HG02623 (cell line): Measurements from ENCODE around the gene NEBL.

ENCODE experiments used
- ATAC-seq: cut with Tn5 transposase; IDR thresholded peaks from one replicate; pipeline ENCODE4 v1.9.1; 2021; ENCODE audit warnings: moderate library complexity; ENCODE audit not compliant: unreplicated experiment

The NEBL gene

GRCh38 chr10:20806487-20806886 lies 90.6 kb downstream of the NEBL start:
- no peak for ATAC-seq

DNA sequence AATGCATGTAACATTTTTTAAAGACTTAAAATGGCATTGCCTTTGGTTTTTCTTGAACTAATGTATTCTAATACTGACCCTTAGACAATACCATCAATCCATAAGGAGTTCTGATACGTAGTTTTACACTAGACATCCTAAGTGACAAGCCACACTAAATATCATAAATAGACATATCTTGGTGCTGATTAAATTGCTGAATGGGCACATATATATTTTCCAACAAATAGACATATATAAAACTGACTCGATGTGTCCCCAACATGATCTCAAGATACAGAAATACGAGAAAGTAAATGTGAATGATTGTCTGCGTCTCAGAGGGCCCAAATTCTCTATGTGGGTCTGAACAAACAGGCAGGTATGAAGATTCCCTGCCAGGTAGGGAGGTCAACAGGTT lies 99.8 kb downstream of the NEBL start:
- ATAC-seq: no peak

DNA sequence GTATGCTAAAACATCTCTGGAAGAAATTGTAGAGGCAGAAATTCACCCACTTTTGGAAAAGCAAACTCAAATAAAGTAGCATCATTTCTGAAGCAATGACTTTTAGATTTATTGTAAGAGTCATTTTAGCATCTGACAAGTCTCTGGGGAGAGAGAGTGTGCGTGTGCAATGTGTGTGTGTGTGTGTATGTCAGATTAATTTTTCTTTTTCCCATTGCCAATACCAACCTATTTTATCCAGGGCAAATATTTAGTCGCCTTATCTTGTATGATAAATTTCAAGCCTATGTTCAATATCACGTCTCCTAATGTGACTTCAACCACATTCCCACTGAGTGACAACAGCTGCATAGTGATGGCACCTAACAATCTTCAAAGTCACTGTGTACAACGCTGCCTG lies 101.7 kb downstream of the NEBL start:
- no peak for ATAC-seq

GRCh38 chr10:20785174-20785573 lies 111.9 kb downstream of the NEBL start:
- ATAC-seq: no peak

DNA sequence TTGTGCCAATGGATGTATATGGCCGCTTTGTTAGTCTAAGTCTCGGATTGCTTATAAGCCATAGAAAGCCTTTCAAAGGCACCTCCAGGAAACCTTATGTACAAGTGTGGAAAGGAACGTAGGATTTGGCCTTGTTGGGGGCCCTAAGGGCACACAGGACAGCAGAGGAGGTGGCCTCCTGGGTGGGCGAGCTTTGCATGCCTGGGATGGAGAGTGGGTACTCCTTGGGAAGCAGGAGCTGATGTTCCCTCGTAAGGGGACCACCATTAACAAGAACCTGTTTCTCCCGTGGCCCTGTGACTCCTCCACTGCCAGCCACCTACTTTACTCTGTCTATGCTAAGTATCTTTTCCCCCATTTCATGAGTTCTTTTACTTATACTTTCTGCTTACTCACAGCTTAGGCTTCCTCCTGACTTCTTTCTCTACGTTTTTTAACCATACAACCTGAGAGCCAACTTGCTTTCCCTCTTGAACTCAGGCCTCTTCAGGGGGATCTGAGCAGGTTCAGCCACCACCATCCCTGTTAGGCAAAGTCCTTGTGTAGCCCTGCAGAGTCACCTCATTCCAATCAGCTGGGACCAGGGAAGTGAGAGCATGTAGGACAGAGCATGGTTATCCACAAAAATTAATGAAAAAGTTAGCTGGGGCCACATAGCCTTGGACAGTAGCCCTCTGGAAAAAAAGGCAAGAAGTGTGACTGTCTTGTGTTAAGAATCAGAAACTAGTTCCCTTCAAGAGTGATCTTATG lies 118.9 kb downstream of the NEBL start:
- ATAC-seq: no peak

- no peak for ATAC-seq
Measured at GRCh38 chr10:20776384-20777118, 120.6 kb downstream of the NEBL start.

DNA sequence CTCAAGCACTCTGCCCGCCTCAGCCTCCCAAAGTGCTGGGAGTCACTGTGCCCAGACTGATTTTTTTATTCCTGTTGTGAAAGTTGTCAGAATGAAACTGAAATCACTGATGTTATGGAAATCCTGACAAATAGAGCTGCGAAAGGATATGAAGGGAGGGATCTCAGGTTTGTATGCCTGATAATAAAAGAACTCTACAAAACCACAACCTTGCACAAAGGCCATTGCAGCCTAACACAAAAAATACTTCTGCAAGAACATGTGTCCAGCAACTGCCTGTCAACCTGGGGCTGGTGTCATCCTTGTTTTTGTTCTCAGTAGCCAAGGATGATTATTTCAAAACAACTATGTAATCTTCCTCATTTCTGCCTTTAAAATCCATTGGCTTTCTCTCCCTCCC lies 126.1 kb downstream of the NEBL start:
- no peak for ATAC-seq

GRCh38 chr10:20769481-20769880 lies 127.6 kb downstream of the NEBL start:
- no peak for ATAC-seq

GRCh38 chr10:20768843-20769242 lies 128.3 kb downstream of the NEBL start:
- ATAC-seq: no peak

GRCh38 chr10:20767028-20767427 lies 130.1 kb downstream of the NEBL start:
- no peak for ATAC-seq

DNA sequence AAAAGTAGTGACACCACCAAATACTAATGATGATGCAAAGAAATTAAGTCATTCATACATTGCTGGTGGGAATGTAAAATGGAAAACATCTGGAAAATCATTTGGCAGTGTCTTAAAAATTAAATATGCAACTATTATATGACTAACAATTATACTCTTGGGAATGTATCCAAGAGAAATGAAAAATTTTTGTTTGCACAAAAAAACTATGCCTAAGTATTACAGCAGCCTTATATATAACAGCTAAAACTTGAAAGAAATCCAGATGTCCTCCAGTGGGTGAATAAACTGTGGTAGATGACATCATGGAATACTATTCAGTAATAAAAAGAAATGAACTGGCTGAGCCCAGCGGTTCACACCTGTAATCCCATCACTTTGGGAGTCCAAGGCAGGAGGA lies 132.0 kb downstream of the NEBL start:
- ATAC-seq: no peak

DNA sequence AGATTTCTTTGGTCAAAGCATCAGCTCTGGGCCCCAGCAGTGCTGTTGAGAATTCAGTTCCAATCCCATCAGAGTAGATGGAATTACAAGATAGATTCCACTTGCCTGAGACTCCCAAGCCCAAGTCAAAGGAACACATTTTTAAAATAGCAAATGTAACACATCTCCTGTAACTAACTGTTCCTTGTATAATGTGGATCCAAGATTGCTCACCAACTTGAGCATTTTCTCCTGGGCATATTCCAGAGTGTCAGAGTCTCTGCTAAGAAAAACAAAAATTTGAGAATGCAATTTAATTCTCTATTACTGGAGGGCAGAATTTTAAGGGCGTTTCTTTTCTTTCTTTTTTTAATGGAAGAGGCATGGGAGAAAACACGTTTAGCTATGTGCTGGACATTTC lies 136.7 kb downstream of the NEBL start:
- ATAC-seq: no peak

GRCh38 chr10:20748551-20748950 lies 148.6 kb downstream of the NEBL start:
- no peak for ATAC-seq

DNA sequence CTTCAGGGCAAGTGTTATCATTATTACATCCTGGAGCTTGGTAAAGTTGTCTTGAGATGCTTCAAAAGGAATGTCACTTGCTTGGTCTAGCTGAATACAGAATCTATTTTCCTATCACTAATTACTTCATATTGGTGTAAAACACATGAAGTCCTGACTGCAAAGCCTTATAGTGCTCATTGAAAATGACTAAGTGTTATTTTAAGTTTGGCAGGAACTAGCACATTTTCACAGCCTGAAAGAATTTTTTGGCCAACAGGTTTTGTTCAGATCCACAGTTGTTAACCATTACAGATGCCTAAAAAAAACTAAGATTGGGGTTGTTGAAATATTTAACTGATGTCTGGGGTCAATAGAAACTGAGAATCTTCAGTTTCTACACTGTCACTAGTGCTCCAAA lies 149.3 kb downstream of the NEBL start:
- no peak for ATAC-seq

DNA sequence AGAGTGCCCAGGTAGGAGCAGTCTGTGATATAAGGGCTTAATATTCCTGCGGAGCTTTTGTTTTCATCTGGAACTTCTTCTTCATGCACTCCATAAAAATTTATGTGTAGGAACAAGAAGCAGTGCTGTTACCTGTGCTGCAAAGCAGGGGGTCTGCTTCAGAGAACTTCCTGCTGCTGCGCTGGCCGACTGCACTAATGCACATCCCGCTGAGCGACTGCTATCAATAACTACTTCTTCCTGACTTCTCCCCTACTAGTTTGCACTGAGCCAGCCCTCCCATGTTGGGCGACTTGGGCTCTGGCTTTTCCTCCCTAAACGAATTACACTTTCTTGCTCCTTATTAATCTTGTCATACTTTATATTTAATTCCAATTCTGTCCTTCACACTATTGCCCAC lies 150.3 kb downstream of the NEBL start:
- ATAC-seq: no peak

- ATAC-seq: no peak
Measured at GRCh38 chr10:20745556-20746375, 151.3 kb downstream of the NEBL start.

- ATAC-seq: no peak
Measured at GRCh38 chr10:20744821-20745220, 152.3 kb downstream of the NEBL start.

- no peak for ATAC-seq
Measured at GRCh38 chr10:20743942-20744341, 153.2 kb downstream of the NEBL start.

- no peak for ATAC-seq
Measured at GRCh38 chr10:20742737-20743541, 154.2 kb downstream of the NEBL start.

DNA sequence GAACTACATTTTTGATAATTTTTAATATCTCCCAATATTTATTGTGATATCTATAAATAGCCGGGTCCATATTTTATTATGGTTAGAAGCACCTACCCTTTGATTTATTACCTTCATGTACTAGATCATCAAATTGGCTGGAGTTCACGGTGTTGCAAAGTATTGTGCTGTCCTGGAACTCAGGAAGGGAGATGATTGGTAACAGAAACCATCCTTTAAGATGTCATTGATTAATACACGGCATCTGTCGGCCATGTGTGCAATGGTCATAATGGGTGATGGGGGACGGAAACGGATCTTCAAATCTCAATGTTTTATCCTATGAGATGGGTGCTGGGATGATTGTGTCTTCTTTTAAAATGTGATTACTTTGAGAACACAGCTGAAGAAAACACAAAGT lies 157.0 kb downstream of the NEBL start:
- ATAC-seq: no peak

DNA sequence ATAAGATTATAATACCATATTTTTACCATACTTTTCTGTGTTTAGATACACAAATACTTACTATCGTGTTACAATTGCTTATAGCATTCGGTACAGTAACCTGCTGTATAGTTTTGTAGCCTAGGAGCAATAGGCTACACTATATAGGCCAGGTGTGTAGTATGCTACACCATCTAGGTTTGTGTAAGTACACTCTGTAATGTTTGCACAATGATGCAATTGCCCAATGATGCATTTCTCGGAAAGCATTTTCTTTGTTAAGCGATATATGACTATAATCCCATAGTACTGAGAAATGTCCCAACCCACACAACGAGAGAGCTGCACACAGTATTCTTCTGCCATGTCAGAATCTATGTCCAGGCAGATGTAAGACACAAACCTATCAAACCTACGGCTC lies 160.0 kb downstream of the NEBL start:
- no peak for ATAC-seq
